HUES64 (cell line): ENCODE measurements around the gene PLXNC1.

Source experiments
- H3K27ac ChIP-seq: 2 replicates; pipeline ENCODE4 v1.7.0; 2013; ENCODE audit warnings: low read depth, low read length, inconsistent platforms
- H3K27me3 ChIP-seq: 2 replicates; pipeline ENCODE4 v1.6.1; 2013; ENCODE audit warnings: mild to moderate bottlenecking, low read length; ENCODE audit not compliant: insufficient read depth
- H3K36me3 ChIP-seq: 2 replicates; pipeline ENCODE4 v1.6.1; 2013; ENCODE audit warnings: mild to moderate bottlenecking, low read length; ENCODE audit not compliant: insufficient read depth
- H3K4me1 ChIP-seq: 2 replicates; pipeline ENCODE4 v1.6.1; 2013; ENCODE audit warnings: mild to moderate bottlenecking, low read length, moderate library complexity; ENCODE audit not compliant: insufficient read depth
- H3K4me3 ChIP-seq: 2 replicates; pipeline ENCODE4 v1.5.1; 2013; ENCODE audit warnings: mild to moderate bottlenecking, low read length, moderate library complexity
- H3K9ac ChIP-seq: 2 replicates; pipeline ENCODE4 v1.6.1; 2013; ENCODE audit warnings: mild to moderate bottlenecking, low read depth, low read length
- H3K9me3 ChIP-seq: 2 replicates; pipeline ENCODE4 v1.6.1; 2013; ENCODE audit warnings: low read depth, low read length; ENCODE audit not compliant: insufficient read depth
- WGBS: fragments of 150-250, 120-280 bp; methylation state at CpG from one replicate; pipeline ENCODE4 v1.1.7; 2013; ENCODE audit warnings: missing lambda C conversion rate; 5-methylcytosine and 5-hydroxymethylcytosine counted together

Gene PLXNC1

GRCh38 chr12:94245631-94246383 lies 97.4 kb downstream of the PLXNC1 start:
- Histone ChIP-seq H3K27ac (no peak overlapping the region), H3K4me3 (no peak overlapping the region), H3K9ac (no peak overlapping the region), H3K9me3 (no peaks in the 10 kb centered on the region), H3K27me3 (no peaks in the 10 kb centered on the region), H3K4me1 (peaks cover 18% of the 10 kb centered on the region; the same call in 1 of the 2 replicates), H3K36me3 (no peaks in the 10 kb centered on the region)
- 78% methylated on average over 12 of the region's 12 CpGs for WGBS

- 59% methylated on average over 2 of the region's 2 CpGs for WGBS
- no peaks in the 10 kb centered on the region for H3K9me3 ChIP-seq
- no peak overlapping the region for H3K9ac ChIP-seq
- no peak overlapping the region for H3K4me3 ChIP-seq
- H3K27ac ChIP-seq: no peak overlapping the region
- no peaks in the 10 kb centered on the region for H3K36me3 ChIP-seq
- H3K4me1 ChIP-seq: peaks cover 18% of the 10 kb centered on the region; the same call in 1 of the 2 replicates
- H3K27me3 ChIP-seq: no peaks in the 10 kb centered on the region
Observed at GRCh38 chr12:94247246-94247645, 98.9 kb downstream of the PLXNC1 start.

- no peak overlapping the region for H3K27ac ChIP-seq
- no peaks in the 10 kb centered on the region for H3K9me3 ChIP-seq
- H3K4me1 ChIP-seq: peaks cover 18% of the 10 kb centered on the region; the same call in 1 of the 2 replicates
- H3K27me3 ChIP-seq: no peaks in the 10 kb centered on the region
- WGBS: 94% methylated on average over 6 of the region's 7 CpGs
- H3K4me3 ChIP-seq: no peak overlapping the region
- no peak overlapping the region for H3K9ac ChIP-seq
- H3K36me3 ChIP-seq: no peaks in the 10 kb centered on the region
Observed at GRCh38 chr12:94248582-94248981, 100.2 kb downstream of the PLXNC1 start.

- Histone ChIP-seq H3K9ac (no peak overlapping the region), H3K36me3 (no peaks in the 10 kb centered on the region), H3K27me3 (no peaks in the 10 kb centered on the region), H3K9me3 (no peaks in the 10 kb centered on the region), H3K4me1 (peaks cover 24% of the 10 kb centered on the region), H3K4me3 (no peak overlapping the region), H3K27ac (no peak overlapping the region)
- 99% methylated on average over 4 of the region's 4 CpGs for WGBS
Observed at GRCh38 chr12:94250130-94250529, 101.8 kb downstream of the PLXNC1 start.

GRCh38 chr12:94254270-94254669 lies 105.9 kb downstream of the PLXNC1 start:
- no peaks in the 10 kb centered on the region for H3K36me3 ChIP-seq
- no peak overlapping the region for H3K27ac ChIP-seq
- no peaks in the 10 kb centered on the region for H3K9me3 ChIP-seq
- no peak overlapping the region for H3K4me3 ChIP-seq
- H3K27me3 ChIP-seq: no peaks in the 10 kb centered on the region
- WGBS: 92% methylated on average over 4 of the region's 4 CpGs
- H3K4me1 ChIP-seq: peaks cover 10% of the 10 kb centered on the region
- H3K9ac ChIP-seq: no peak overlapping the region

GRCh38 chr12:94255006-94255405 lies 106.6 kb downstream of the PLXNC1 start:
- Histone ChIP-seq H3K4me3 (no peak overlapping the region), H3K9me3 (no peaks in the 10 kb centered on the region), H3K27ac (no peak overlapping the region), H3K36me3 (no peaks in the 10 kb centered on the region), H3K4me1 (peaks cover 10% of the 10 kb centered on the region), H3K27me3 (no peaks in the 10 kb centered on the region), H3K9ac (no peak overlapping the region)
- 82% methylated on average over 3 of the region's 3 CpGs for WGBS

- H3K27me3 ChIP-seq: no peaks in the 10 kb centered on the region
- no peaks in the 10 kb centered on the region for H3K9me3 ChIP-seq
- no peaks in the 10 kb centered on the region for H3K36me3 ChIP-seq
- H3K9ac ChIP-seq: no peak overlapping the region
- H3K27ac ChIP-seq: no peak overlapping the region
- H3K4me1 ChIP-seq: peaks cover 10% of the 10 kb centered on the region
- H3K4me3 ChIP-seq: no peak overlapping the region
Observed at GRCh38 chr12:94255428-94255827, 107.1 kb downstream of the PLXNC1 start.

- Histone ChIP-seq H3K4me1 (peaks cover 34% of the 10 kb centered on the region), H3K27ac (no peak overlapping the region), H3K4me3 (no peak overlapping the region), H3K9ac (no peak overlapping the region), H3K36me3 (no peaks in the 10 kb centered on the region), H3K9me3 (no peaks in the 10 kb centered on the region), H3K27me3 (no peaks in the 10 kb centered on the region)
- WGBS: 100% methylated on average over 1 of the region's 2 CpGs
Observed at GRCh38 chr12:94258593-94258992, 110.2 kb downstream of the PLXNC1 start.

GRCh38 chr12:94260017-94260416 lies 111.6 kb downstream of the PLXNC1 start:
- H3K9me3 ChIP-seq: no peaks in the 10 kb centered on the region
- H3K36me3 ChIP-seq: no peaks in the 10 kb centered on the region
- 100% methylated on average over 1 of the region's 3 CpGs for WGBS
- no peak overlapping the region for H3K27ac ChIP-seq
- H3K27me3 ChIP-seq: no peaks in the 10 kb centered on the region
- H3K9ac ChIP-seq: no peak overlapping the region
- no peak overlapping the region for H3K4me3 ChIP-seq
- H3K4me1 ChIP-seq: peaks cover 42% of the 10 kb centered on the region

- Histone ChIP-seq H3K4me3 (peak overlapping the region; percentile 17; the same call in 1 of the 2 replicates), H3K27ac (peak overlapping the region; percentile 93), H3K27me3 (no peaks in the 10 kb centered on the region), H3K4me1 (peaks cover 48% of the 10 kb centered on the region), H3K36me3 (no peaks in the 10 kb centered on the region), H3K9ac (peak overlapping the region; percentile 62), H3K9me3 (no peaks in the 10 kb centered on the region)
- WGBS: 51% methylated on average over 13 of the region's 13 CpGs
Observed at GRCh38 chr12:94260717-94261116, 112.3 kb downstream of the PLXNC1 start.

GRCh38 chr12:94261119-94261518 lies 112.7 kb downstream of the PLXNC1 start:
- peak overlapping the region; percentile 28; the same call in 1 of the 2 replicates for H3K4me3 ChIP-seq
- no peaks in the 10 kb centered on the region for H3K9me3 ChIP-seq
- H3K27ac ChIP-seq: peak overlapping the region; percentile 93
- 0% methylated on average over 1 of the region's 2 CpGs for WGBS
- no peaks in the 10 kb centered on the region for H3K36me3 ChIP-seq
- no peaks in the 10 kb centered on the region for H3K27me3 ChIP-seq
- peak overlapping the region; percentile 62 for H3K9ac ChIP-seq
- H3K4me1 ChIP-seq: peaks cover 50% of the 10 kb centered on the region
